H9 (cell line): ENCODE data around the gene JMJD7. TPM values are rescaled to one million over a fixed set of nuclear protein-coding genes. Genes with fewer than 3 reads are reported as not detected.

Experiments
- DNase-seq: peaks from one replicate; pipeline ENCODE4 v3.0.0-alpha.2; 2017
- H2AFZ ChIP-seq: one replicate; pipeline ENCODE4 v1.6.1; 2013; ENCODE audit warnings: mild to moderate bottlenecking, low read length, control low read depth, moderate library complexity
- H2AK5ac ChIP-seq: 2 replicates; pipeline ENCODE4 v1.6.1; 2013; ENCODE audit warnings: low read length, control low read depth, mixed read lengths; ENCODE audit not compliant: insufficient read length
- H2BK120ac ChIP-seq: one replicate; pipeline ENCODE4 v1.6.1; 2013; ENCODE audit warnings: low read depth, mild to moderate bottlenecking, low read length, control low read depth, inconsistent platforms; ENCODE audit not compliant: poor library complexity, severe bottlenecking
- H2BK12ac ChIP-seq: 2 replicates; pipeline ENCODE4 v1.6.1; 2013; ENCODE audit warnings: low read length, control low read depth, mixed read lengths, low read depth; ENCODE audit not compliant: insufficient read length
- H2BK15ac ChIP-seq: 2 replicates; pipeline ENCODE4 v1.6.1; 2013; ENCODE audit warnings: low read depth, low read length, control low read depth
- H2BK20ac ChIP-seq: one replicate; pipeline ENCODE4 v1.6.1; 2013; ENCODE audit warnings: low read depth, mild to moderate bottlenecking, low read length, control low read depth, inconsistent platforms; ENCODE audit not compliant: poor library complexity, severe bottlenecking
- H2BK5ac ChIP-seq: 2 replicates; pipeline ENCODE4 v1.6.1; 2013; ENCODE audit warnings: low read length, control low read depth, mixed read lengths; ENCODE audit not compliant: insufficient read length
- H3K14ac ChIP-seq: 2 replicates; pipeline ENCODE4 v1.6.1; 2013; ENCODE audit warnings: low read length, control low read depth; ENCODE audit not compliant: insufficient read depth
- H3K18ac ChIP-seq: 2 replicates; pipeline ENCODE4 v1.6.1; 2013; ENCODE audit warnings: low read depth, mild to moderate bottlenecking, mixed read lengths, low read length, control low read depth; ENCODE audit not compliant: insufficient read length
- H3K23ac ChIP-seq: 2 replicates; pipeline ENCODE4 v1.6.1; 2013; ENCODE audit warnings: low read length, control low read depth, mixed read lengths, low read depth; ENCODE audit not compliant: insufficient read length
- H3K23me2 ChIP-seq: 2 replicates; pipeline ENCODE4 v1.6.1; 2013; ENCODE audit warnings: low read depth, mild to moderate bottlenecking, mixed read lengths, low read length, control low read depth; ENCODE audit not compliant: insufficient read length, poor library complexity, severe bottlenecking
- H3K27ac ChIP-seq: 2 replicates; pipeline ENCODE4 v1.5.1; 2013; ENCODE audit warnings: low read length, control low read depth, mixed read lengths, low read depth; ENCODE audit not compliant: insufficient read length
- H3K27me3 ChIP-seq: 2 replicates; pipeline ENCODE4 v1.6.1; 2013; ENCODE audit warnings: low read length, control low read depth, inconsistent platforms; ENCODE audit not compliant: insufficient read depth
- H3K4ac ChIP-seq: 2 replicates; pipeline ENCODE4 v1.6.1; 2013; ENCODE audit warnings: low read depth, mild to moderate bottlenecking, control low read depth, inconsistent platforms, low read length, moderate library complexity
- H3K4me1 ChIP-seq: 2 replicates; pipeline ENCODE4 v1.6.1; 2013; ENCODE audit warnings: low read length, control low read depth, inconsistent platforms; ENCODE audit not compliant: insufficient read depth
- H3K4me2 ChIP-seq: 2 replicates; pipeline ENCODE4 v1.6.1; 2013; ENCODE audit warnings: low read length, control low read depth, mixed read lengths; ENCODE audit not compliant: insufficient read length, insufficient read depth
- H3K56ac ChIP-seq: 2 replicates; pipeline ENCODE4 v1.6.1; 2013; ENCODE audit warnings: low read depth, mild to moderate bottlenecking, mixed read lengths, low read length, control low read depth; ENCODE audit not compliant: insufficient read length
- H3K79me1 ChIP-seq: 2 replicates; pipeline ENCODE4 v1.6.1; 2013; ENCODE audit warnings: low read depth, mild to moderate bottlenecking, moderate library complexity, low read length, control low read depth, inconsistent platforms; ENCODE audit not compliant: insufficient read depth, poor library complexity, severe bottlenecking
- H3K79me2 ChIP-seq: 2 replicates; pipeline ENCODE4 v1.6.1; 2013; ENCODE audit warnings: low read length, control low read depth, inconsistent platforms; ENCODE audit not compliant: insufficient read depth
- H3K9ac ChIP-seq: 2 replicates; pipeline ENCODE4 v1.6.1; 2013; ENCODE audit warnings: low read length, control low read depth, mixed read lengths; ENCODE audit not compliant: insufficient read length; ENCODE audit errors: extremely low read depth
- H3K9me3 ChIP-seq: one replicate; pipeline ENCODE4 v1.6.1; 2013; ENCODE audit warnings: low read depth, low read length, inconsistent platforms; ENCODE audit not compliant: control insufficient read depth
- H3T11ph ChIP-seq: one replicate; pipeline ENCODE4 v1.6.1; 2013; ENCODE audit warnings: mild to moderate bottlenecking, low read length, control low read depth, inconsistent platforms
- H4K20me1 ChIP-seq: one replicate; pipeline ENCODE4 v1.6.1; 2013; ENCODE audit not compliant: control insufficient read depth, insufficient read length, insufficient read depth
- H4K5ac ChIP-seq: 2 replicates; pipeline ENCODE4 v1.6.1; 2013; ENCODE audit warnings: low read depth, mild to moderate bottlenecking, mixed read lengths, low read length, control low read depth; ENCODE audit not compliant: insufficient read length
- H4K8ac ChIP-seq: replicated peaks from 2 replicates; pipeline ENCODE4 v1.6.1; 2013; ENCODE audit warnings: low read length, control low read depth, mixed read lengths, low read depth; ENCODE audit not compliant: insufficient read length
- H4K91ac ChIP-seq: 2 replicates; pipeline ENCODE4 v1.6.1; 2013; ENCODE audit warnings: low read depth, mild to moderate bottlenecking, moderate library complexity, mixed read lengths, low read length, control low read depth; ENCODE audit not compliant: insufficient read length
- H3K27ac Mint-ChIP-seq, 3 experiments: 2 replicates in 2 of 3; 3 replicates in 1 of 3; pipeline ENCODE4 v1.8.0; 2020 to 2021; ENCODE audit warnings: mixed read lengths in 3 of 3, mild to moderate bottlenecking in 1 of 3, moderate library complexity in 1 of 3
- H3K27me3 Mint-ChIP-seq: 2 replicates; pipeline ENCODE4 v1.8.0; 2021; ENCODE audit warnings: low read depth, mild to moderate bottlenecking, moderate library complexity, mixed read lengths
- H3K36me3 Mint-ChIP-seq, 3 experiments: 2 replicates in 2 of 3; 3 replicates in 1 of 3; pipeline ENCODE4 v1.8.0; 2020 to 2021; ENCODE audit warnings: low read depth in 3 of 3, mixed read lengths in 3 of 3; ENCODE audit not compliant: insufficient read depth in 1 of 3
- H3K4me1 Mint-ChIP-seq, 2 experiments: 2 replicates each; pipeline ENCODE4 v1.8.0; 2020; ENCODE audit warnings: mixed read lengths in 2 of 2
- H3K4me3 Mint-ChIP-seq, 2 experiments: 2 replicates in 1 of 2; 3 replicates in 1 of 2; pipeline ENCODE4 v1.8.0; 2020 to 2021; ENCODE audit warnings: mild to moderate bottlenecking in 2 of 2, mixed read lengths in 2 of 2, moderate library complexity in 1 of 2
- H3K9me3 Mint-ChIP-seq, 2 experiments: 2 replicates in 1 of 2; 3 replicates in 1 of 2; pipeline ENCODE4 v1.8.0; 2020; ENCODE audit warnings: mild to moderate bottlenecking in 2 of 2, mixed read lengths in 2 of 2, moderate library complexity in 1 of 2
- WGBS: extraction: QIAGEN DNeasy Blood & Tissue Kit; methylation state at CpG from one replicate; pipeline ENCODE4 v1.1.7; 2013; ENCODE audit warnings: missing lambda C conversion rate, low lambda C conversion rate, mixed read lengths; ENCODE audit not compliant: insufficient read length; ENCODE audit errors: extremely low coverage; 5-methylcytosine and 5-hydroxymethylcytosine counted together
- total RNA-seq: library from RNA; stranded (reverse); gene quantifications from 2 replicates; pipeline ENCODE4 v1.2.1, GENCODE V29; 2021
- TF ChIP-seq, protein P1 (sequence below): fragments of 200-600 bp; sonication (generic); conservative IDR thresholded peaks from 3 replicates; pipeline ENCODE4 v1.8.0; 2021; ENCODE audit warnings: antibody characterized with exemption, mild to moderate bottlenecking

The JMJD7 gene
- total RNA-seq, 1 experiment from 2014 or later, result 13.3 TPM

DNA sequence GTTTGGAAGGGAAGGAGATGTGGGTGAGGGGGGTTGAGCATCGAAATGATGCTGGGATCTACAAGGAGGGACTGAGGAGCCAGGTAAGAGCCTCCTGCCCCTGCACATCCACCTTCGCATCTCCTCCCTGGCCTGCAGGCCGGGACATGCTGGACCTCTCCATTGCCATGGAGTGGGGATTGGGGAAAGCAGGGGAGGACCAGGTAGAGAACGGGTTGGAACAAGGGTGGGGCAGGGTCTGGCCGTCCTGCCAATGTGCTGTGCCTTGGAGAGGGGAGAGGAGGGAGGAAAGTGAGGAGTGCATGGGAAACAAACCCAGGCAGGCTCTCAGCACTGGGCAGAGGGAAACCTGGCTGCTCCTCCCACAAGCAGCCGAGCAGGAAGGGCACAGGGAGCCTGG lies 21.3 kb downstream of the JMJD7 start:
- H3K4me3 Mint-ChIP-seq, result no peak overlapping the region; a peak in 1 of 5 replicates
- TF ChIP-seq, protein P1, sequence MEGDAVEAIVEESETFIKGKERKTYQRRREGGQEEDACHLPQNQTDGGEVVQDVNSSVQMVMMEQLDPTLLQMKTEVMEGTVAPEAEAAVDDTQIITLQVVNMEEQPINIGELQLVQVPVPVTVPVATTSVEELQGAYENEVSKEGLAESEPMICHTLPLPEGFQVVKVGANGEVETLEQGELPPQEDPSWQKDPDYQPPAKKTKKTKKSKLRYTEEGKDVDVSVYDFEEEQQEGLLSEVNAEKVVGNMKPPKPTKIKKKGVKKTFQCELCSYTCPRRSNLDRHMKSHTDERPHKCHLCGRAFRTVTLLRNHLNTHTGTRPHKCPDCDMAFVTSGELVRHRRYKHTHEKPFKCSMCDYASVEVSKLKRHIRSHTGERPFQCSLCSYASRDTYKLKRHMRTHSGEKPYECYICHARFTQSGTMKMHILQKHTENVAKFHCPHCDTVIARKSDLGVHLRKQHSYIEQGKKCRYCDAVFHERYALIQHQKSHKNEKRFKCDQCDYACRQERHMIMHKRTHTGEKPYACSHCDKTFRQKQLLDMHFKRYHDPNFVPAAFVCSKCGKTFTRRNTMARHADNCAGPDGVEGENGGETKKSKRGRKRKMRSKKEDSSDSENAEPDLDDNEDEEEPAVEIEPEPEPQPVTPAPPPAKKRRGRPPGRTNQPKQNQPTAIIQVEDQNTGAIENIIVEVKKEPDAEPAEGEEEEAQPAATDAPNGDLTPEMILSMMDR, result no peak

More for the DNA sequence above, 21.3 kb downstream of the JMJD7 start:
- Histone ChIP-seq H2AFZ (no peak overlapping the region), H4K5ac (no peak overlapping the region), H3K79me1 (no peaks in the 10 kb centered on the region), H3K27ac (no peak overlapping the region), H3K4me2 (no peak overlapping the region), H4K20me1 (no peaks in the 10 kb centered on the region), H3K14ac (no peak overlapping the region; the same call in 1 of the 2 replicates), H3T11ph (no peak overlapping the region), H2BK5ac (no peak overlapping the region), H3K4ac (no peak overlapping the region), H3K4me1 (no peaks in the 10 kb centered on the region), H3K56ac (no peak overlapping the region), H3K18ac (no peak overlapping the region), H2BK15ac (no peak overlapping the region), H2AK5ac (no peak overlapping the region), H3K9me3 (no peaks in the 10 kb centered on the region), H4K8ac (no peak overlapping the region), H2BK12ac (no peak overlapping the region), H3K23me2 (peaks cover 3% of the 10 kb centered on the region), H3K79me2 (no peaks in the 10 kb centered on the region), H2BK120ac (no peak overlapping the region), H4K91ac (no peak overlapping the region), H3K23ac (no peak overlapping the region), H3K9ac (no peak overlapping the region), H3K27me3 (no peaks in the 10 kb centered on the region), H2BK20ac (no peak overlapping the region)
- Mint-ChIP-seq H3K36me3 (peaks cover 3 to 25% (median 21%) of the 10 kb centered on the region in 3 experiments; a peak in 6 of 7 replicates), H3K9me3 (no peaks in the 10 kb centered on the region), H3K27me3 (peaks cover 3% of the 10 kb centered on the region), H3K4me1 (0 out of 4 replicates have a peak, but pooled peaks cover 0 to 5% of the 10 kb centered on the region in 2 experiments), H3K27ac (peak overlapping the region; percentile 61 to 92 (median 73); a peak in 3 of 7 replicates)
- WGBS, result no CpG with 5 or more reads among the region's 6 CpGs
- DNase-seq, result no peak
